T-helper 22 cell (primary cell): ENCODE results near the gene UPK2.
A peak's percentile ranks its signal among the peaks of the same experiment; 100 is the strongest.

ENCODE experiments used
- DNase-seq: peaks from one replicate; pipeline ENCODE4 v3.0.0-alpha.2; 2020; ENCODE audit warnings: low read depth

Gene UPK2

DNA sequence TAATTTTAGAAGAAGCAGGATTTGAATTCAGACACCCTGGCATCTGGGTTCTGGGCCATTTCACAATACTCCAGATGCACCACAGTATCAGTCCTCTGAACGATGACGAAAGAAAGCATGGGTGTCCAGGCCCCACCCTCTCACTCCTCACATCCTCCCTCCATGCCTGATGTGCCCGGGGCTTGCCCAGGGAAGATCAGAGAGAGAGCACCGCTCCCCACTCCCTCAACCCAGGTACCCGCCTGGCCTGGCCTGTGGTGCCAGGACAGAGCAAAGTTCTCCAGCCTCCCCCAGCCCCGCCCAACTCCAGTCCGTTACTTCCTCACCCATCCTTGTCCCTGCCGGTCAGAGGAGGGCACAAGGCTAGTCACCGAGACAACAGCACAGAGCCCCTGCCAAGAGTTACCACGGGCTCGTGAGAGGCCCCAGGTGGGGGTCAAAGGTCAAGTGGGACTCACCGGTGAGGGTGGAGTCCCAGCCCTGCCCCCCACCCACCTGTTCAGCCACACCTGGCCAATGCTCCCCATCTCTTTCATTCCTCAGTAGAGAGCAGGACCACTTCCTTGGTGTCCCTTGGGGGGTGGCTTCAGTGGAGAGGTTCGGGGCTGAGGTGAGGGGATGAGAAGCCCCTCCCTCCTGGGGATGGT is 38.5 kb upstream of the UPK2 start:
- peak; percentile 64 for DNase-seq

DNA sequence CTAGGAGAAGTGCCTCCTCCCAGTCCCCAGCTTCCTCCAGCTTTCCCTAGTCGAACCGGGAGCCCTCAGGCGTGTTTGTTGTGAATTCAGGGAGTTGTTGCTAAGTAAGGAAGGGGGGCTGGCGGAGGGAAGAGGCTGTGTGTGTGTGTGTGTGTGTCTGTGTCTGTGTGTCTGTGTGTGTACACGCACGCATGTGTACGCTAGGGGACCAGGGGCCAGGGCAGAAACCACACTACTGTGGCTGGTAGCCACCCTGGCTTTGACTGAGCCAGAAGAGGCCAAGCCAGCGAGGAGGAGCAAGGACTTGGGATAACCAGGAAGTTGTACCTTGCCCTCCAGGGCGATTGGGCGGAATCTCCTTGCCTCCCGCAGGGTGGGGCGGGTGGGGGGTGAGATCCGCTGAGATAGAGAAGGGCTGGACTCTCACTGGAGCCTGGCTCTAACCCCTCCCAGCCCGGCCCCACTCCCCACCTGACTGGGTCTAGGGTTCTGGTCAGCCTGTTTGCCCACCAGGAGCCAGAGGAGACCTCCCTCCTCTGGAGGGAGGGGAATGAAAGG is 37.9 kb upstream of the UPK2 start:
- DNase-seq: no peak

DNA sequence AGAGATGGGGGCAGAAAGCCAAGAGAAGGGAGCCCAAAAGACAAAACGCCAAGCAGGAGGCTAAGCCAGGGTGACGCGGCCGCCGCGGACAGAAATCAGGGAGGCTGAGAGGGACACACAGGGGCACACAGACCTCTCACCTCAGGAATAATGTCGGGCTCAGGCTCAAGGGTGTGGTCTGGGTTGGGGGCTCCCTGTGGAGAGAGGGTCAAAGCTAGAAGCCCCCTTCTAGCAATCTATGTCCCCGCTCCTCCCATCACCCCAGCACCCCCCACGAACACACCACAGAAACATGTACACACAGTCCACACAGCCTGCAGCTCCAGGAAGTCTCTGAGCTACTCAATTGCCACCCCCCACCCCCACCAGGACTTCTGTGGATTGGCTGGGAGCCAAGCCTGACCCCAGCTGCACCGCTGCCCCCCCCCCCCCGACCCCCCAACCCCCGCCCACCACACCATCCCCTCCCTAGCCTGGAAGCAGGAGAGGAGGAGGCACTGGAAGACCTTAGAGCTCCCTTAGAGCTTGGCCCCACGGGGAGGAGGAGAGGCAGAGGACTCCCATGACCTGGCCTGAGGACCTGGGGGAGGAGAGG is 37.3 kb upstream of the UPK2 start:
- no peak for DNase-seq

DNA sequence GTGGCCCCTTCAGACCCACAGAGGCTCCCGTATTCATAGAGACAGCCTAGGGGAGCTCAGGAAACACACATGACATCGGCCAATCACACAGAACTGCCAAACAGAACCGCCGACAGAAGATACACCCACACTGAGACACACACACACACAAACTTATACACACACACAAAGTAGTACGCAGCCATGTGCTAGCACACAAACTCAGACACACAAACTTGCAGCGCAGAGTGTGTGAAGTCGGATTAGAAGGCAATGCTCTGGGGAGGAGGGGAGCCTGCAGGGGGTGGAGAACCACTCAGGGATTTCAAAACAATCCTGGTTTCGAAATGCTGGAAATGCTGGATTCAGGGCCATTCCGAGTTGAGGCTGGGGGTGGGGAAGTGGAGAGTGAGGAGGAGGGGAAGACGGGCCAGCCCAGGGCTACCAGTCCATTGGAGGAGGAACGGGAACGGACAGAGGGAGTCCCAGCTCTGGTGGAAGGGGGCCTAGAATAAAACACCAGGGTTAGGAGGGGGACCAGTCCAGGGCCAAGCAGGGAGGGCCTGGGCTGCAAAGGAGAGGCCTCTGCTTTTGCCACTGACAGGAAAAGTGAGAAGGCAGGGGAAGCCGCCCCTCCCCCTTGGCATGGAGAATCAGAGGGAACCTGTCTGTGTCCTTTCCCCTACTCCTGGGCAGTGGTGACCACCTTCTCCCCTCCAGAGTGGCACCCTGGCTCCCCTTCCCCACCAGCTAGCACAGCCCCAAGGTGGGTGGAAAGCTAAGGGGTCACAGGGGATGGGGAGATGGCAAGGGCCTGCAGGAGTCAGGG is 34.8 kb upstream of the UPK2 start:
- DNase-seq: no peak

DNA sequence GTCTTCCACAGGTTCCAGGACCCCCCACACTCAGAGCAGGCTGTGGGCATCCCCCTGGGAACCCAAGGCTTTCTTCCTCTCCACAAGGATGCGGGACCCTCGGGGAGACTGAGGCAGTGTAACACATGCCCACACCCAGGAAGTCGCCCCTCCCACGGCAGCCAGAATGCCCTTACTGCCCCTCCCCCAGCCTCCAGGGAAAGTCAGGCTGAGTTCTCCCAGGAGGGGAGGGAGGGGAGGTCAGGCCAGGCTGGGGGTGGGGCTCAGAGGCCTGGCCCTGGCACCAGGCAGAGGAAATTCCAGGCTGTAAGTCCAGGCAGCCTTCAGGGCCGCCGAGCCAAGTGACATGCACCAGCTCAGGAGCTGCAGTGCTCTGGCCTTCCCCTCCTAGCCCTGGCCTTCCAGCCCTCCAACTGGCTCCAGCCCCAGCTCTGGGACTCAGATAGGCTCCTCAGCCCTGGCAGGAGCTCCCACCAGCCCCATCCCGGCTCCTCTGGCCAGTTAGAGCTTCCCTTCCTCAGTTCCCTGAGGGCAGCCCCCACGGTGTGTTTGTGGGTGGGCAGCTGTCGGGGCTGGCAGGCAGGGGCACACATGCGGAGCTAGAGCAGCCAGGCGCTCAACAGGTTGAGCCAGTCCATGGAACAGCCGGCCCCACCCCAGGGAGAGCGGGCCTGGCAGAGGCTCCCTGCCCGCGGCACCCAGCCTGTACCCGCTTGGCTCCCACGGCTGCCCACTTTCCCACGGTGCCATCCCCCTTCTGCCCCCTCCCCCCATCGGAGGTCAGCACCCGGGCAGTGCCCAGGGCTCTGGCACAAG is 34.0 kb upstream of the UPK2 start:
- DNase-seq: no peak

DNA sequence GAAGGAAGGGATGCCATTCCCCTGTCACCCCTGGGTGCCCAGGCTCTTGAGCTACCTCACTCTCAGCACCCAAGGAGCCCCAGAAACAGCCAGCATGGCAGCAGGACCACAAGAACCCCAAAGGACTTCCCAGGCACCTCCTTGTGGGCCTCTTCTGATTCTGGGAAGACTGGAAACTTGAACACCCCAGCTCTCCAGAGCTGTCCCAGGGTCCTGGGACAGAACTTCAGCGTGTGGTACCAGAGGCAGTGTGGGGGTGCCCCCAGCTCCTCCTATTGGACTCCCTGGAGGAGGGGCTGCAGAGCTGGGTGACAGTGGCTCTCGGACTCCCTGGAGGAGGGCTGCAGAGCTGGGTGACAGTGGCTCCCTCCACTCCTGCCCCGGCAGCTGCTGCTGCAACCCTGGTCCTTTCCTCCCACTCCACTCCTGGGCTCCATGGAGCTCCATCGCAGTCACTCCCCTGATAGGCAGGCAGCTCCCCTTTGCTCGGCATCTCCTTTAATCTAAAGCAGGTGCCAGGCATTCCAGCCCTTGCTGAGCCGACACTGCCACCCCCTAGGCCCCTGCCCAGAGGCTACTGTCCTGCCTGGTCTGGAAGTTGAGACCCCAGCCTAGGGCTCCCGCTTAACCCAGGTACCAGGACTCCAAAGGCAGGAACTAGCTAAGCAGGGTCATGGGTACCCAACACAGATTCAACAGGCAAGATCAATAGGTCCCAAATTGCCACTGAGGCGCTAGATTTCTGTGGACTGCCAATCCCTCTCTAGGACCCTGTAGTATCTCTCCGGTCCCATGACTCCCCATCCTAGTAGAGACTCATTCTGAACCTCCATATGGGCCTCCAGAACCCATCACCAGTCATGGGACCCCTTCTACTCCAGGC is 33.1 kb upstream of the UPK2 start:
- no peak for DNase-seq

DNA sequence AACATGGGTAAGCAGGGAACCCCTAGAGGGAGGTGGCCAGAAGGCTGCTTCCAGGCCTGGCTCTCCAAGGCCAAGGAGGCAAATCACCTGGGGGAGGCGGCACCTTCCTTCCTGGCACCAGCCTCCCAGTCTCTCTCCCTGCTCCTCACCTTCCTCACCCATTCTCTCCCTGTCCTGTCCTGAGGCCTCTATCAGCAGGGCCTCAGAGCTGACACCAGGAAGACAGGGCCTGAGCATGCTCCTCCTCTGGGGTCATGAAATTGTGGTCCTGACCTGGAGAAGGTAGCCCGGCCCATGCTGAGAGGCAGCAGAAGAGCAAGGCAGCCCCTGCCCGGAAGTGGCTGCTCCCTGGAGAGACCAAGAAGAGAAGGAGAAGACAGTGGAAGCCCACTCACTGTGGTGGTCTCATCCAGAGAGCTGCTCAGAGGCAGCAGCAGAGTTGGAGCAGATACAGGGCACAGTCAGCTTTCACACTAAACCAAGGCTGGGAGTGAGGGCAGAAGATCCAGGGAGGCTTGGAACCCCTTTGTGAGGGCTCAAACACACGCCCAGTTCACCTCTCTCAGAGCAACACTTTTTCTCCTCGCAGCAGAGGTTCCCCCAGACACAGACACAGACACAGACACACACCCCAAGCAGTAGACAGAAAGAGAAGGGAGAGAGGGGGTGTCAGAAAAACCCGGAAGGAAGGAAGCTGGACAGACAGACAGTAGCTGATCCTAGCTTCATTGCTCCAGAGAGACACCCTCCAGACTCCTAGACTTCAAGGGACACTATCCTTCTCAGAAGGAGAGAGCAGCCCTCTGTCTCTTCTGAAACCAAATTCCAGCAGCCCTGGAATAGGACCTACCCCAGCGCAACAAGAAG is 32.1 kb upstream of the UPK2 start:
- no peak for DNase-seq

DNA sequence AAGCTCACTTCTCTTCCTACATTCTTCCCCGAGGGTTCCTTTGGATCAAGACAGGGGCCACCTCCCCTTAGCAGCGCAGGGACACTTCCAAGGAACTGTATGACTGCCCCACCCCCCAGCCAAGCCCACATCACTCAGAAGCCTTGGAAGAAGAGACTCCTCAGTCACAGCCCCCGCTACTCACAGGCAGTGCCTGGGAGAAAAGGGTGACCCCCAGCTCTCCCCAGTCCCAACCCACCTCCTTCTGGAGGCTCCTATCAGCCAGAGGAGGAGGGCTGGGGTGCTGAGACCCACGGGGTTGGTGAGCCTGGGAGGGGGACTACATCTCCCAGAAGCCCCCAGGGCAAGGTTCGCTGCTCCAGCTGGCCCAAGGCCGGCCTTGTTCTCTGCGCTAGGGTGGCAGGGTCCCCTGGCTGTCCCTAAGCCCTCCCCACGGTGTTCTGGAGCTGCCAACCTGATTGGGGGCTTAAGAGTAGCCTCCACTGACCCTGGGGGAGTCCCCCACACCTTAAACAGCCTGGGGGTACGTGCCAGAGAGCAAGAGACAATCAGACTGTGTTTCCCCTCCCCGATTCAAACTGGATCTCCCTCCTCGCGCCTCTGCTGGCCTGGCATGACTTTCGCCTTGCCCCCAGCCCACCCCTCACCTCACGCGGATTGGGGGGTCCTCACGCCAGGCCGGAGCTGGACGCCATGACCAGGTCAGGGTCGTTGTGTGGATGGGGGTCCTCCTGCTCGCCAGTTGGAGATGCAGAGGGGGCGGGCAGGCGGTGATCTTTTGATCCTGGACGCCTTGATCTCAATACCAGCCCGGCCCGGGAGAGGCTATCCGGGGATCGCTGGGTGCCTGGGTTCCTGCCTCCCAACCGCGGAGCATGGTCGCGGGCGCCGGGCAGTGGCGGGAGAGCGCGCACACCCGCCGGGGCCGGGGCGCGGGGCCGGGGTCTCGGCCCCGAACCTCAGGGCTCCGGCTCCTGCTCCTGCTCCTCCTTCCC is 31.2 kb upstream of the UPK2 start:
- no peak for DNase-seq

DNA sequence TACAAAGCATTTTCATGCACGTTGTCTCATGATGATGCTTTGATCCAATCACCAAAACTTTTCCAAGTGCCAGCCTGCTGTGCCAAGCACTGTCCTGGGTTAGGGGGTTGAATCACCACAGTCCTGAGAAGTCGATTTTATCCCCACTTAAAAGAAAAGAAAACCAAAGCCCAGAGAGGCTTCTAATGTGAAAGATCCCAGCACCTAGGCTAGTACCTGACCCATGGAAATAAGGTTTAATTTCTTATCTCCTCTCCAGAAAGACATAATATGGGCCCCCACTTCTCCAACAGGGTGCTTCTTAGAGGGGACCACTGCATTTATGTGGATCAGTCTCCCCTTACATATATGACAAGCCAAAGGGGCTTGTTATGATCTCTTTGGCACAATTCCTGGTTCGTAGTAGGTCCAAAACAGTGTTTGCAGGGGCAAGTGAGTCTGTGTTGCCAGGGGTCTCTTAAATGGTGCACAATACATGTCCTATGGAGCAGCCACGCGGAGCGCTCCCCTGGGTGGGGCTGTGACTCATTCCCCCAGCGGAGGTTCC is 28.5 kb upstream of the UPK2 start:
- no peak for DNase-seq

DNA sequence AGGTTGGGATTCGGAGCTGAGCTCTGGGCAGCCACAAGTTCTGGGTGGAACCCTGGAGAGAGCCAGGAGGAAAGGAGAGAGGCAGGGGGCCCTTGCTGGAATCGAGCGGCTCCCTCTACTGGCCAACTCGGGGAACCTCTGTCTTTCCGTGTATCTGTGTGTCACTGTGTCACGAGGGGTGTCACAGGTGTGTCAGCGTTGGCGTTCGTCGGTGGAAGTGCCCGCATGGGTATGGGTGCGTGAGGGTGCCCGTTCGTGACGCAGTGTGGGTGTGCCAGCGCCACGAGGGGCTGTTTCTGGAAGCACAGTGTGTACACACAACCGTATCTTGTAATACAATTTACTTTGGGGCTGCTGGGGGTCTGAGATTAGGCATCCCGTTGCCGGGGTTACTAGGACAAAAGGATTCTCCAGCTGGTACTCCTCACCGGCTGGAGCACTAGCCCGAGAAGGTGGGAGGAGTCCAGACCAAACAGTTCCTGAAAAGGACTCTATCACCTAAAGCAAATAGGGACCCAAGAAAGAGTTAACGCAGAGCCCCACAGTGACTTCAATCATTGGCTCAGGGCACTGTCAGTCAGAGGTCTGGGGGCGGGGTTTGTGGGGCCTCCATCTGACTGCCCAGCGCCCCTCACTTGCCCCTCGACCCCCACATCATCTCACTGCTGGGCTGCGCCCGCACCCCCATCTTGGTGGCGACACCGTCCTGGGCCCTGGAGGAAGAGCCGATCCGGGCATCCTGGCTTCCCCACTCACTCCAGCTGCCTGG is 27.8 kb upstream of the UPK2 start:
- peak; percentile 98 for DNase-seq

DNA sequence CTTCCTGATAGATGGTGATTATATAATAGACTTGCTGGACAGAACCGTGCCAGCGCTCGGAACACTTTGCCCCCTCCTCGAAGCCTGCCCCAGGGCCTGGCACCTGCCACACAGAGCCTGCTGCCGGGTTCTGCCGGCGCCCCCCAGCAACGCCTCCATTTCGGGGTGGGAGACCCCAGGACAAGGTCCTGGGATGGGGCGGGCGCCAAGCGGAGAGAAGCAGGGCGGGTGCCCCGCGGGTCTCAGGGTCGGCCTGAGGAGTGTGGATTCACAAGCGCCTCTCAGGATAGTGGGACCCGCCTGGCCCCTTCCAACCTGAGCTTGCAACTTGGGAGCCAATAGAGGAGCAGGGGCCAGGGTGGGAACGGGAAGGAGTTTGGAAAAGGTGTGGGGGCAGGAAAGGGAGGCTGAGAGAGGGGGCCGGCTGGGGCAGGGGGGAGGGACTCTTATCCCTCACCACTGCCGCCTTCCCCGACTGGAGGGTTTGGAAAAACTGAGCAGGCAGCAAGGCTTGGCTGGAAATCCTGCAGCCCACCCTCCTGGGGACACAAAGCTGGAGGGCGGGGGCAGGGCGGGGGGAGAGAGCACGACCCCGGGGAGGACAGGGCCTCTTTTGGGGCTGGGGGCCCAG is 27.1 kb upstream of the UPK2 start:
- no peak for DNase-seq

DNA sequence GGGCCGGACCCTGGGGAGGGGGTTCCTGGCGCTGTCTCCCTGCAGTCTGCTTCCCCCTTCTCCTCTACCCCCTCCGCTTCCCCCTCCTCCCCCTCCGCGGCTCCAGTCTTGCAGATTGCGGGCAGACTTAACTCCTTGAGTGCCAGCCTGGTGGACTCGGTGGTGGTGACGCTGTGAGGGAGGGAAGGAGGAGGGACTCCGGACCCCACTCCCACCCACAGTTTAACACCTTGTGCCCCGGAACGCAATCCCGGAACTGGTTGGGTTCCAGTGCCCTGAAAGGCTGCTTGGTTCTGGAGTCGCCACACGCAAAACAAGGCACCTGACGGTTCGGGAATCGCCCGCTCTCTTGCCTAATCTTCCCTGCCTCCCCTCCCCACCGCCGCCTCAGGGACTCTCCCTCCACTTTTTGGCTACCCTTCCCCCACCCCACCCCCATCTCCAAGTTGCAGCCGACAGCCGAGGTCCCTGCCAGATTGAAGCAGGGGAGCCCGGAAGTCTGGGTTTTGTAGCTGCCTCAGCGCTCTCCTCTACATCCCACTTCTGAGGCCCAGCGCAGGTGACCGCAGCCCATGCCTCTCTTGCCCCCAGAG is 26.5 kb upstream of the UPK2 start:
- DNase-seq: peak; percentile 80

DNA sequence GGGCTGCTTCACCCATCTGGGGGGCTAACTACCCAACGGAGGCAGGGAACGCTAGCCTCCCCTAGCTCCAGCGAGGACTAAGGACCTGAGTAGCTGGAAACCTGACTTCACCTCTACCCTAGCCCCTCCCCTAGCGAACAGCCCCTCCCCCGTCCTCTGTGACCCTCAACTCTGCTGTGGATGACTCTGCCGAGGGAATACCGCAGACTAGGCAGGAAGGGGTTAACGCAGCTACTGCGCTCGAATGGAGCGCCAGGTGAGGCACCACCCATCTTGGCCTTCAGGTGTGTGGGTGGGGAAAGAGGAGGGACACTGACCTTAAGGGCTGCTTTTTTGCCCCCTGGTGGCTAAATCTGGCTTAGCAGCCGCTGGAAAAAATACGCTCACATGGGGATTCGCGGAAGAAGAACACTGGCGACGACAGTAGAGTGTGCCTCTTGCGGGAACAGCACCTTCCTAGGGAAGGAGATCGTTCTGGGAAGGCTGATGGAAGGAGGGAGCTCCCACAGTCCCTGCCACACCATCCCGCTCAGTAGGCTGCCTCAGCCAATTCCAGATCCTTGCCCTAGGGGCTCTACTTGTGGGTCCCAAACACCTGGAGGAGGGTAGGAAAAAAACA is 25.9 kb upstream of the UPK2 start:
- DNase-seq: peak; percentile 73

DNA sequence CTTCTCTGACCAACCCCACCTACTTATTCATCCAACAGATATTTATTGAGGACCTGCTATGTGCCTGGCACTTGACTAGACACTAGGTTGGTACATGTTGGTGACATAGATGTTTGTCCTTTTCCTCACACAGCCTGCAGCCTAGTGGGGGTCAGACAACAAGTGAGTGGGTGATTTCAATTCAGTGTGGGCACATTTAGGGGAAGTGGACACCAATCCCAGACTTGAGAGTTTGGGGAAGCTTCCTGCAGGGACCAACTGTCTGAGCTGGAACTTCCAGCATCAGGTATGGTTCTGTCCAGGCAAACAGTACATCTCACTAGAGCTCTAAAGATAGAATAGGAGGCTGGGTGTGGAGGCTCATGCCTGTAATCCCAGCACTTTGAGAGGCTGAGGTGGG is 24.5 kb upstream of the UPK2 start:
- DNase-seq: no peak

DNA sequence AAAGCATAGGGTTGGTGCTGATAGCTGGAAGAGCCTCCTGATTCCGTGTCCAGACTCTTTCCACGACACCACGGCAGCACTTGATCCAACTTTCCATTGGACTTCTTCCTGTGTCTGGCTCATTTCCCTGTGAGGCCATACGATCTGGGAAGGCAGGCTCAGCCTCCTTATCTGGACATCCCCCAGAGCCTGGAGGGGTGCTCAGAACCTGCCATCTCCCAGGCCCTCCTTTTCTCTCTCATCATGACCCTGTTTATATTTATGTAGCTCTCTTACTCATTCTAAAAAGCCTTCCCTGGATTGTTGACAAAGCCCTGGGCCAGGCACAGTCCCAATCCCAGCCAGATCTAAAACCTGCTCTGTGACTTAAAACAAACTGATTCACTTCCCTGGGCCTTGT is 22.6 kb upstream of the UPK2 start:
- no peak for DNase-seq

DNA sequence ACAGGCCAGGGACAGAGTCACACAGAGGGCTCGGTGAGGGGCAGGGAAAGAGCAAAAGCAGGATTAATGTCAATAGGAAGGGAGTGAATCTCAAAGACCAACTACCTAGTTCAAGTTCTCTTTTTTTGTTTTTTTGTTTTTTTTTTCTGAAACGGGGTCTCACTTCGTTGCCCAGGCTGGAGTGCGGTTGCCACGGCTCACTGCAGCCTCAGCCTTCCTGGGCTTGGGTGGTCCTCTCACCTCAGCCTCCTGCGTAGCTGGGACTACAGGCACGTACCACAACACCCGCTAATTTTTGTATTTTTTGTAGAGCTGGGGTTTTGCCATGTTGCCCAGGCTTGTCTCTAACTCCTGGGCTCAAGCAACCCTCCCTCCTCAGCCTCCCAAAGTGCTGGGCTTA is 20.7 kb upstream of the UPK2 start:
- DNase-seq: no peak
